ENCODE data around the gene SLC41A3. TPM values are rescaled to one million over a fixed set of nuclear protein-coding genes. Genes with fewer than 3 reads are reported as not detected.

Gene SLC41A3
- total RNA-seq, 4 donors from 2014 or later = 36.1 to 54.8 (median 46.3) TPM

DNA sequence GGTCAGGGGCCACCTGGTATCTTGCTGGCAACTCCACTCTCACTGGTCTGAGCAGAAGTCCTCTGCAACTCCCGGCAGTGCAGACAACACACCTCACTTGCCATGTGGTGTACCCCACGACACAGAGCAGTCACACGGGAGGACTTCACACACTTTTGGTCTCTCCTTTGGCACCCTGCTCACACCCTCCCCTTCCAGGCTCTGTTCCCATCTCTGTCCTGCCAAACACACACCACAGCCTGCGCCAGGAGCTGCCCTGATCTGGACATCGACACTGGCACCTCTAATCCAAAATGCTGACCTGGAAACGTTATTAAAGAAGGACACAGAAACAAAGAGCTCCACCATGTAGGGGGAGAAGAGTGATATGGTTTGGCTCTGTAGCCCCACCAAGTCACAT lies 57.2 kb downstream of the SLC41A3 start:
- H3K27ac ChIP-seq = no peak overlapping the region
- no peaks in the 10 kb centered on the region for H3K4me1 ChIP-seq
- H3K36me3 ChIP-seq = peaks cover 0 to 82% (median 0%) of the 10 kb centered on the region in 3 donors
- H3K9me3 ChIP-seq = peaks cover 0 to 12% (median 2%) of the 10 kb centered on the region in 4 donors
- no peak overlapping the region for H3K4me3 ChIP-seq
- TF ChIP-seq POLR2A (IDR thresholded peaks at IDR 0.05) (no peak), EP300 (IDR thresholded peaks at IDR 0.05) (no peak)
- TF ChIP-seq, protein P1, sequence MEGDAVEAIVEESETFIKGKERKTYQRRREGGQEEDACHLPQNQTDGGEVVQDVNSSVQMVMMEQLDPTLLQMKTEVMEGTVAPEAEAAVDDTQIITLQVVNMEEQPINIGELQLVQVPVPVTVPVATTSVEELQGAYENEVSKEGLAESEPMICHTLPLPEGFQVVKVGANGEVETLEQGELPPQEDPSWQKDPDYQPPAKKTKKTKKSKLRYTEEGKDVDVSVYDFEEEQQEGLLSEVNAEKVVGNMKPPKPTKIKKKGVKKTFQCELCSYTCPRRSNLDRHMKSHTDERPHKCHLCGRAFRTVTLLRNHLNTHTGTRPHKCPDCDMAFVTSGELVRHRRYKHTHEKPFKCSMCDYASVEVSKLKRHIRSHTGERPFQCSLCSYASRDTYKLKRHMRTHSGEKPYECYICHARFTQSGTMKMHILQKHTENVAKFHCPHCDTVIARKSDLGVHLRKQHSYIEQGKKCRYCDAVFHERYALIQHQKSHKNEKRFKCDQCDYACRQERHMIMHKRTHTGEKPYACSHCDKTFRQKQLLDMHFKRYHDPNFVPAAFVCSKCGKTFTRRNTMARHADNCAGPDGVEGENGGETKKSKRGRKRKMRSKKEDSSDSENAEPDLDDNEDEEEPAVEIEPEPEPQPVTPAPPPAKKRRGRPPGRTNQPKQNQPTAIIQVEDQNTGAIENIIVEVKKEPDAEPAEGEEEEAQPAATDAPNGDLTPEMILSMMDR (IDR thresholded peaks at IDR 0.05) = no peak
- DNase-seq (ENCODE audit: low spot score in 2 of 2) = no peak
- 84 to 91% methylated on average over 6 of the region's 6 CpGs for WGBS, 2 donors
- no peaks in the 10 kb centered on the region for H3K27me3 ChIP-seq

DNA sequence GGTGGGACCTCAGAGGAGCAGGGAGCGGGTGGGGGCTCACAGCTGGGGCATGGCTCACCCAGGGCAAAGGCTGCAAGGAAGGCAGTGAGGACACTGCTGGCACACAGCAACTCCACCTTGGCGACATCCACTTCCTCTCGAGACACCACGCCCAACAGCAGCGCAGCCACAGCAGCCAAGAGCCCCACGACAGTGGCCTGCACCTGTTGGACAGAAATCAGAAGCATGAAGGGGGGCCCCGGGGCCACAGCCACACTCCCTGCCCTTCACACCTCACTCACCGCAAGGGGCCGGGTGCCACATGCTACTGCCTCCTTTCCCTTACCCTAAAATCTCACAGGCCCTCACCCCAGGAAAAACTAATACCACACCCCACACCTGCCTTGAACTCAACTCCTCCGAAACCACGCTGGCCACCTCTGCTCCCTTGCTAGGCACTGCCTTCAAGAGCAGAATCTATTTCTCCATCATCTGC lies 57.6 kb downstream of the SLC41A3 start:
- no peak overlapping the region for H3K27ac ChIP-seq
- peaks cover 0 to 12% (median 2%) of the 10 kb centered on the region in 4 donors for H3K9me3 ChIP-seq
- TF ChIP-seq, protein P1 (IDR thresholded peaks at IDR 0.05) = no peak
- TF ChIP-seq EP300 (IDR thresholded peaks at IDR 0.05) (no peak), POLR2A (IDR thresholded peaks at IDR 0.05) (no peak)
- WGBS, 2 donors = 86 to 96% methylated on average over 10 to 11 of the region's 11 CpGs
- no peak for DNase-seq (ENCODE audit: low spot score in 2 of 2)
- no peaks in the 10 kb centered on the region for H3K4me1 ChIP-seq
- H3K4me3 ChIP-seq = no peak overlapping the region
- peaks cover 0 to 82% (median 0%) of the 10 kb centered on the region in 3 donors for H3K36me3 ChIP-seq
- H3K27me3 ChIP-seq = no peaks in the 10 kb centered on the region

DNA sequence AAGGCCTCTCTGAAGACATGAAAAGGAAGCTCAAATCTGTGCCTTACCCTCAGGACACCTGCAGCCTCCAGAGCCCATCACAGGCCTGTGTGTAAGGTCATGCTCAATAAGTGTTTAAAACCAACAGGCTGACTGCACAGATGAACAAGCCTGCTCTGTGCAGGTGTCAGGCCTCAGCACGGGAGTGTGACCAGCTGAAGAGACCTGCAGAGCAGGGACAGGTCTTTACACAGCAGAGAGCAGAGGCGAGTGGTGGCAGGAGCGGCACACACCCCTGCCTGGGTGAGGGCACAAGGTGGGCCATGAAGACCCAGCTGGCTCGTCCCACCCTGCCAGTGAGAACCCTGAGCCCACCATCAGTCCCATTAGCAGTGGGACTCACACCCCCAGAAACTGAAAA lies 58.1 kb downstream of the SLC41A3 start:
- peaks cover 0 to 86% (median 0%) of the 10 kb centered on the region in 3 donors for H3K36me3 ChIP-seq
- H3K4me3 ChIP-seq = no peak overlapping the region
- no peaks in the 10 kb centered on the region for H3K27me3 ChIP-seq
- no peak for TF ChIP-seq EP300 (IDR thresholded peaks at IDR 0.05)
- TF ChIP-seq, protein P1 (IDR thresholded peaks at IDR 0.05) = no peak
- peaks cover 0 to 12% (median 2%) of the 10 kb centered on the region in 4 donors for H3K9me3 ChIP-seq
- H3K4me1 ChIP-seq = no peaks in the 10 kb centered on the region
- no peak for DNase-seq (ENCODE audit: low spot score in 2 of 2)
- 86 to 97% methylated on average over 4 of the region's 4 CpGs for WGBS, 2 donors
- H3K27ac ChIP-seq = no peak overlapping the region

DNA sequence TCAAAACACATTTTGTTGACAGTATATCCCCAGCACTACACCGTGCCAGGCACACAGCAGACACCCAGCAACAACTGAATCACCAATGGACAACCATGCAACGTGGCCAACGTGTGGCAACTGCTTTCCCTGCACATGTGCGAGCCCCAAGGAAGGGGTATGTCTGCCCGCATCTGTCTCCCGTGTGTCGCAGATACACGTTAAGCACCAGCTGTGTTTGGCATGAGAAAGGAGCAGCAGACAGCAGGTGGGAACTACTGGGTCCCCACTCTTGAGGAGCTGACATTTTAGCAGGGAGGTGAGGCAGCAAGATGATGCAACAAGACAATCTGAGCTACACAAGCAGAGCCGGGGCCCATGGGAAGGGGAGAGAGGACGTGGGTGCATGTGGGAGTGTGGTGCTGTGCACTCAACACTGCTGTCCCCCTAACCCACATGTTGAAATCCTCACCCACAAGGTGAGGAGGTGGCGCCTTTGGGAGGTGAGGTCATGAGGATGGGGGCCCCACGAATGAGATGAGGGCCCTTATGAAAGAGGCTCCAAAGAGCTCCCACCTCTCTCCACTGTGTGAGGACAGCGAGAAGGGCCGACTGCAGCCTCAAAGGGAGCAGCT lies 58.7 kb downstream of the SLC41A3 start:
- DNase-seq (ENCODE audit: low spot score in 2 of 2) = no peak
- Histone ChIP-seq H3K27ac (no peak overlapping the region), H3K4me1 (no peaks in the 10 kb centered on the region), H3K4me3 (no peak overlapping the region), H3K27me3 (no peaks in the 10 kb centered on the region), H3K36me3 (peaks cover 0 to 87% (median 0%) of the 10 kb centered on the region in 3 donors), H3K9me3 (peaks cover 0 to 12% (median 2%) of the 10 kb centered on the region in 4 donors)
- TF ChIP-seq EP300 (IDR thresholded peaks at IDR 0.05) = no peak
- TF ChIP-seq, protein P1 (IDR thresholded peaks at IDR 0.05) = no peak
- no peak for TF ChIP-seq POLR2A (IDR thresholded peaks at IDR 0.05)
- 84 to 90% methylated on average over 14 of the region's 14 CpGs for WGBS, 2 donors

DNA sequence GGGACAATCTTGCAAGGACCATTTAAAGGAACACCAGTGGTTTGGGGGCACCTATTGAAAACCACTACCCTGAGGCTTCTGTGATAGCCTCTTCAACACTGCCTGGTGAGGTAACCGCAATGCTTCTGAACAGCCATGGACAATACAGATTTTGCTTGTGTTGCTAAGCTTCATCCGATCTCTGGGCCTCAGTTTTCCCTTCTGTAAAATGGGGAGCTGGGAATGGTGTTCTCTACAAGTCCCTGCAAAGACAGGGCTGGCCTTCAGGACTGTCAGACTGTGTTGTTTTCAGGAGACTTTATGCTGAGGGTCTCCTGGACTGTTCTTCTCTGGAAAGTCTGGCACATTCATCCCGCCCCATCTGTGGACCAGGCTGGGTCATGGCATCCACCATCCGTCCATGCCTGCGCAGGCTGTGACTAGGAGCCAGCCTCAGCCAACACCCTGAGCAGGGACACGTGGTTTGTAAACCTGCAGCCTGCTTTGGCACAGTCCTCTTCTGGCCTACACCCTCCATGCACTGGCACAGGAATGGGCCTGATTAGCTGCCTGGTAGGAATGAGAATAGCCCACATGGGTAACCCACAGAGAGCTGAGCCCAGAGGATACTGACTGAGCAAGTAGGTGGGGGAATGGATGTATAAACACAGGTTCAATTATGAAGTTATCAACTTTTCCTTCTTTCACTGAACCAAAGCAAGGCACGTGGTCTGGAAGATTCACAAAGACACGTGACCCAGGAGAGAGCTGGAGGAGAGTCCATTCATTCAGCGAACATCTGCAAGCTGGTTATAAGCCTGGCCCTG lies 59.7 kb downstream of the SLC41A3 start:
- TF ChIP-seq EP300 (IDR thresholded peaks at IDR 0.05) (no peak), POLR2A (IDR thresholded peaks at IDR 0.05) (no peak)
- TF ChIP-seq, protein P1 (IDR thresholded peaks at IDR 0.05) = no peak
- H3K4me3 ChIP-seq = no peak overlapping the region
- WGBS, 2 donors = 93 to 94% methylated on average over 9 of the region's 9 CpGs

More for the DNA sequence above, 59.7 kb downstream of the SLC41A3 start:
- DNase-seq (ENCODE audit: low spot score in 2 of 2) = no peak
- H3K36me3 ChIP-seq = peaks cover 0 to 90% (median 0%) of the 10 kb centered on the region in 3 donors
- H3K27ac ChIP-seq = no peak overlapping the region
- H3K4me1 ChIP-seq = no peaks in the 10 kb centered on the region
- no peaks in the 10 kb centered on the region for H3K27me3 ChIP-seq
- H3K9me3 ChIP-seq = peaks cover 0 to 12% (median 2%) of the 10 kb centered on the region in 4 donors
